GM15510 (cell line): ENCODE measurements around the gene SEPTIN6.
A peak's percentile ranks its signal among the peaks of the same experiment; 100 is the strongest.

Experiments used
- POLR2A ChIP-seq: IDR thresholded peaks from 3 replicates; pipeline ENCODE4 v1.6.1; 2011; ENCODE audit warnings: borderline replicate concordance; ENCODE audit not compliant: insufficient read length; ENCODE audit errors: extremely low read depth

Gene SEPTIN6

DNA sequence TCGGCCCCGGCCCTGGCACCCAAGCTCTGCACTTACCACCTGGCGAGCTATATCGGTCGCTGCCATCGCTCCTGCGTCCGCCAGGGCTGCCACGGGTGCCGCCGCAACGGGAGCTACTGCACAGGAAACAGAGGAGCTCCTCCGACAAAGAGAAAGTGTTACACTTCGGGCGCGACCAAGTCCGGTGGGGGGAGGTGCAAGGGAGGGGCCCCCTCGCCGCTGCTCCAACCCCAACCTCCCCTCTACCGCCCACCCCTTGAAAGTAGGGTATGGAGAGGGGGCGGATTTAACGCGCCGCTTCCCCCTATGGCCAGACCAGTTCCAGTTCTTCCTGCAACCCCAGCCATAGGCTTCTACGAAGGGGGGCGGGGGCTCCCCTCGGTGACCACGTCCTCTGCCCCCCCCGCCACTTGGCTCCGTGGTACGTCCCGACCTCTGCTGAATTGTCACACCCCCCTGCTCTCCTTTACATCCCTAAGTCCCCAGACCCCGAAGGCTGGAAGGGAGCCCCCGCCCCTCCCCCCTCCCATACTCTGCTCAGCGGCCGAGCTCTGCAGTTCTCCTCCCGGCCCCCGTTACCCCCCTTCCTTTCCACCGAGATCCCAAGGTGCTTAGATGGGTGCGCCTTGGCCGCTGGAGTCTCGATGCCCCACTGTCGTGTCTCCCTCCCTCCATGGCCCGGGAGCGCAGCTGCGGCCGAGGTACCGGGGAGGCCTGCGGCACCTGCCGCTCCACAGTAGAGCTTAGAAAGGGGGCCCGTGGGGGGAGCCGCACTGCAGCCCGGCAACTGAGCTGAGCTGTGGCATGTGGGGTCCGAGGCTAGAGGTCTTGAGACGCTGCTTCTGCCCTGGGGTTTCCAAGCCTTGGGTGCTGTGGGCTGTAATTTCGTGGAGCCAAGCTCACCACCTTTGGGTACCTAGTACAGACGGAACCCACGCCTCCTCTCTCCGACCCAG is at the start of gene SEPTIN6:
Gene SEPTIN6 (minus strand): TSS at position 129 of the 956 bp plus-strand sequence. CDS start 63 bp downstream, at position 66.
- peak; percentile 95 for TF ChIP-seq POLR2A

DNA sequence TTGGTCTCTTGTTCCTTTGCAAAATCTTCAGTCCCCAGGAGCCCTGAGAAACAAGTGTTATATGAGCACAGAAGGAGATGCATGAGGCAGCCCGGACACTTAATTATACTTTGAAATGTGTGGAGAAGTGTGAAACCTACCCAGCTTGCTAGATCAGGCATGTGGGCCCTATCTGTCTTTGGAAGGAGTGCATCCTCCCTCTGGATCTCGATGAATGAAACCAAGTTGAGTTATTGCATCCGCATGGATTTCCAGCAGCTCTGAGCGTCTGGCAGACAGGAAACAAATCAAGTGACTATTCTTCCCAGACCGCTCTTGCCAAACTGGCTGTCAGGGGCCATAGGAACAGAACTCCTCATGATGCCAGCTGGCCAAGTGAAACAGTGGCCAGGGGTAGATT is 45.8 kb upstream of the SEPTIN6 start:
- no peak for TF ChIP-seq POLR2A

DNA sequence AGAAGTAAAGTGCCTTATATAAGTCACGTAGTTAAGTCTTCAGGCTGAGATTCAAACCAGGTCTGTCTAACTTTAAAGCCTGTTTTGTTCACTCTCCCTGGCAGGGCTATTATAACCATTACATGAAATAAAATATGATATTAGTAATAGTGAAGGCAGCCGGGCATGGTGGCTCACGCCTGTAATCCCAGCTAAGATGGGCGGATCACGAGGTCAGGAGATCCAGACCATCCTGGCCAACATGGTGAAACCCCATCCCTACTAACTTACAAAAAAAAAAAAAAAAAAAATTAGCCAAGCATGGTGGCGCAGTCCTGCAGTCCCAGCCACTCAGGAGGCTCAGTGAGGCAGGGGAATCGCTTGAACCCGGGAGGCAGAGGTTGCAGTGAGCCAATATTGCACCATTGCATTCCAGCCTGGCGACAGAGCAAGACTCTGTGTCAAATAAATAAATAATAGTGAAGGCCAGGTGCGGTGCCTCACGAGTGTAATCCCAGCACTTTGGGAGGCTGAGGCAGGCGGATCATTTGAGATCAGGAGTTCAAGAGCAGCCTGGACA is 43.3 kb upstream of the SEPTIN6 start:
- no peak for TF ChIP-seq POLR2A

DNA sequence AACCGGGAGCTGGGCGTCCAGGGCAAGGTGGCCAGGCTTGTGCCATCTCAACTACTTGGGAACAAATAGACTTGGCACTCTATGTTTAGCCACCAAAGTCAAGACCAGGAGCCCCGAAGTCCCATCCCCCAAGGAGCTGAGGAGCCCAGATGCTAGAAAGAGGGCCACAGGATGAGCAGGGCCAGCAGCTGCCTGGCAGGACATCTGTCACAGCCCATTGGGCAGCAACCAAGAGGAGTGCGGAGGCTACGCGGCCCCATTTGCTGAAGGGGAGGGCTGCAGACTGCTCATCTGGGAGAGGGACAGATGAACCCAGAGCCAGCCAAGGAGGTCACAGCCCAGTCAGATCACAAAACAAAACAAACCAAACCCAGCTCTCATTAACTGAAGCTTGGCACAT is 42.5 kb upstream of the SEPTIN6 start:
- no peak for TF ChIP-seq POLR2A

DNA sequence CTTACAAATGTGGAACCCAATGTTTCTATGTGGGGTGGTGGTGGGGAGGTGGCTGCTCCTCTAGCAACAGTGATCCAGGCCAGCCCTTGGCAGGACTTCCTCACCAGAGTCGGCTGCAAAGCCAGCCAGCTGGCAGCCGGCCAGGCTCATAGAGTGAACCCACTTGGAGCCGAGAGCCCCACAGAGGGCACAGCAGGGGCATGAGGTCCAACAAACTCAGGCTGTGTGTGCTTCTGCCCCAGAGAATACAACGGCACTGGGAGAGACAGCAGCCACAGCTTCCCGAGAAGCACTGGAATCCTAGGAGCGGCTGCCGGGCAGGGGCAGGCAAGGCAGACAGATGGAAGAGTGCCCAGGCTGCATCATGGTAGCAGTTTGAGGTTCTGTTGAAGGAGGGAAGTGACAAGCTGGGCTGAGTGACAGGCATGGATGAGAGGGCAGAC is 42.0 kb upstream of the SEPTIN6 start:
- no peak for TF ChIP-seq POLR2A

DNA sequence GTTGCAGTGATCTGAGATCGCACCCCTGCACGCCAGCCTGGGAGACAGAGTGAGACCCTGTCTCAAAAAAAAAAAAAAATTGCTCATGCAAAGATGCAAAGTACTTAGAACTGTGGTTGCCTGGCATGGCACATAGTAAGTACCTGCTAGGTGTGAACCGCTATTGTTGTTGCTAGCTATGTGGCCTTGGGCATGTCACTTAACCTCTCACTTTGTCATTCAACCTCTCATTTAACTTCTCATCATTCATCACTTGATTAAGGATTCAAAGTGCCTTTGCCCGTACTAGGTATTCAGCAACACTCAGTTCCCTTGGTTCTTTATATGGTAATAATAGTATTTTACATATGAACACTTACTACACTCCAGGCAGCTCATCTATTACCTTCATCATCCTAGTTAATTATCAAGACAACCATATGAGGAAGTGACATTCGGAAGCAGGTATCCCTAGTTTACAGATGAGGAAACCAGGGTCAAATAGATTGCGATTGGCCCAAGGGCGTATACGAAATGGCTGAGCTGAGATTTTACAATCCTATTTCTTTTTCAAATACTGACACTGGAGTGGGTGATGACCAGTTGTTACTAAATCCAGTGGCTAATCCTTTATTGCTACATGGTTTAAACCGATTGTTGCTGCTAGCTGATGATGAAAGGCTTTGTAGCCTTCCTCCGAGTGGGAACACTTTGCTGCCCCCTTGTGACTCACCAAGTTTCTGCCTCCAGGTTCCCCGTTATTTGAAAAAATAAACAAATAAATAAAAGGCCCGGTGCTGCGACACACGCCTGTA is 36.6 kb upstream of the SEPTIN6 start:
- TF ChIP-seq POLR2A: no peak

DNA sequence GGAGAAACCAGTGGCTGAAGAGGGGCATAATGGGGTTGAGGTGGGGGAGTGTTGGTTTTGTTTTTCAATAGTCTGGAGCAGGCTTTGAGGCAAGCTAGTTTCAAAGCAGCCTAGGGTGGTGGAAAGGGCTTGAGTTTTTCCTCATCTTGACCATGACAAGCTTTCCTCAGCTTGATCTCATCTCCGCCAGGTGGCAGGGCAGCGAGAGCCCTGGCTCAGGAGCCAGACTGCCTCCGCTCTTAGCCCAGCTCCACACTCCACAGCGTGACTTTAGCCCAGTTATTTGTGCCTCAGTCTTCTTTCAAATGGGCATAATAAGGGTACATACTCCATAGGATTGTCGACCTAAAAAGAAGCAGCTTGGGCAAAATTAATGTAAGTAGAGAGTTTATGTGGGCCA is 35.5 kb upstream of the SEPTIN6 start:
- TF ChIP-seq POLR2A: no peak

DNA sequence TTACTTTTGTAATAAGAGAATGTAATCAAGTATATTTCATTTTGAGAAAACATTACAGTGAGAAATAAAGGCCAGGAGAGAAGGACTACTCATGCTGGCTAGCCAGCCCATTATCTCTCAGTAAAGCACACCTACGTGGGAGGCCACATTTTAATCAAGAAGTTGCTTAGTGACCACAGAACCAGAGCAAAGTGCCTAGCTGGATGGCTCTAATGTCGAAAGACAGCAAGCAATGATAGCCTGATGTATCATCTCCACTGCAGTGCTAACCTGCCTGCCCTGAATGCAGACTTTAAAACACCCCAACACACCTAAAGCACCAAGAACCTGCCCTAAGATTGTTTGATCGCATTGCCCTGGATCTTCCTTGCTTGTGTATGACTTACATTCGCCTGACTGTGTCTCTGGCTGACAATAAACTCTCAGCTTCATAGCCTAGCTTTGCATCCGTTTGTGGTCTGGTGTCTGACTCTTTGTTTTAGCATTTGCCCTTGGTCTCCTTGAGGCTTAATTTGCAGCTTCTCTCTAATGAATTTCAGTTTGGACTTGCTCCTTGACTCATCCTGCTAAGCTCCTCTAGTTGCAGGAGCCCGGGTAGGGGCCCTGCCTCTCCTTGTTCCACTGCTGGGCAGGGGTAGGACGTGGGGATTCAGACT is 34.1 kb upstream of the SEPTIN6 start:
- no peak for TF ChIP-seq POLR2A

DNA sequence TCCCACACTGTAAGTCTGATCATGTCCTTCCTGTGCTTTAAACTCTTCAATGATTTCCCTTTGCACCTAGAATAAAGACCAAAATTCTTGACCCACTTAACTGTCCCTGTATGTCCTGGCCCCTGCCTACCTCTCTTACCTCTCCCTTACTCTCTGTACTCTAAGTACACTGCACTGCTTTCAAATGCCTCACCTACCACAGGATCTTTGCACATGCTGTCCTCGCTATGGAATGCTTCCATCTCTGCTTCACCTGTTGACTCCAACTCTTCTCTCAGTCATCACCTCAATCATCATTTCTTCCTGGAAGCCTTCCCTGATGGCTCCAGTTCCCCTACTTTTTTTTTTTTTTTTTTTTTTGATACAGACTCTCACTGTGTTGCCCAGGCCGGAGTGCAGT is 29.0 kb upstream of the SEPTIN6 start:
- TF ChIP-seq POLR2A: no peak

DNA sequence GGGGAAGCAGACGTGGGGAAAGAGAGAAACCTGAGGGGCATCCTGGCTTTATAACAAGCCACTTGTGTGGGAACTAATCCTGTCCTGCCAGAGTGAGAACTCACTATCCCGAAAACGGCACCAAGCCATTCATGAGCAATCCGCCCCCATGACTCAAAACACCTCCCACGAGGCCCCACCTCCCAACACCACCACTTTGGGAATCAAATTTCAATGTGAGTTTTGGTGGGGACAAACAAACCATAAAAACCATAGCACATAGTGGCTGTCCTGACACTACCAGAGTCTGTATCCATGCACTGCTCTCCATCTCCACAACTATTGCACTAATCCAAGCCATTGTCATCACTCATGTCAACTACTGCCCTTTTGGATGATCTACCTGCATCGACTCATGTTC is 28.5 kb upstream of the SEPTIN6 start:
- no peak for TF ChIP-seq POLR2A

DNA sequence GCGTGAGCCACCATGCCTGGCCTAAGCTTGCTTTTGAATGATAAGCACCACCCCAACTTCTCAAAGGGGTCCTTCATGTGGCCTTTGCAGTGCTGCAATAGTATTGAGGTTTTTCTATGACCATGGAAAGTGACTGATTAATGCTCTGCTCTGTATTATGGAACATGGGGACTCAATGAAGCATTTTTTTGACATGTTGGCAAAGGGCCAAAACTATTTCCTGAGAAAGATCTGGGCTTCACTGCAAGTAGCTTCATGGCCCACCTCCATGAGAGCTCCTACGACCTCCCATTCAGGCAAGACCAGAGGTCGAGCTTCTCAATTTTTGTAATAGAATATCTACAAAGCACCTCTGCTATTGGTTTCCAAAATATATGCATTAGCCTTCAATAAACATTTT is 16.7 kb upstream of the SEPTIN6 start:
- no peak for TF ChIP-seq POLR2A

DNA sequence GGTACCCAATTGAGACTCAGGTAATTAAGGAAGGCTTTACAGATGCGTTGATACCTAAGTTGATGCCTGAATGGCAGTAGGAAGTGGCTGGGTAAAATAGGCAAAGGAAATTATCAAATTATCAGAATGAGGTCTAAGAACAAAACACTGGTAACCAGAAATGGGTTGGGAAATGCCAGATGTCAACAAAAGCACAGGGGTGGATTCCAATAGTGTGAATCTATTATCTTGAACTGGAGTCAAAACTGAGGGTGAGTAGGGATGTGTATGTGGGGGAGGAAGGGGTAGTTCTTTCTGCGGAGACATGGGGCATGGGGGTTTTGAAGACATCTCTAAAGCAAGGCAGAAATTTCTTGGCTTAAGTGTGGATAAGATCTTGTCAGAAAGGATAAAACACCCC is 16.0 kb upstream of the SEPTIN6 start:
- no peak for TF ChIP-seq POLR2A

DNA sequence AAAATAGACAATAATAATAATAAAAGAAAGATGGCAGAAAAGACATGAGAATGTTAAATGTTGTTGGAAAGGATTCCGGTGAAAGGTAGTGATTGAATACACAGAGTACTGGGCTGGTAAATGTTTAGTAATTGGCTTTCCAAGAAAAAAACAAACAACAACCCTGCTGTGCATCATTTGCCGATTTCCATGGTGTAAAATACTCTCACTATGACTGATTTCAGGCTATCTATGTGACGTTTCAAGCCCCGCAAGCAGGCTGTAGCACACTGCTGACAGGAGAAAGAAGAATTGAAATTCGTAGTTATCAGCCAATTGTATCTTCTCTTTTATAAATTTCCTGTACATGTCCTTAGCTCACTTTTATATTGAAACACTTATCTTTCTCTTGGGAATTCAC is 13.6 kb upstream of the SEPTIN6 start:
- no peak for TF ChIP-seq POLR2A

DNA sequence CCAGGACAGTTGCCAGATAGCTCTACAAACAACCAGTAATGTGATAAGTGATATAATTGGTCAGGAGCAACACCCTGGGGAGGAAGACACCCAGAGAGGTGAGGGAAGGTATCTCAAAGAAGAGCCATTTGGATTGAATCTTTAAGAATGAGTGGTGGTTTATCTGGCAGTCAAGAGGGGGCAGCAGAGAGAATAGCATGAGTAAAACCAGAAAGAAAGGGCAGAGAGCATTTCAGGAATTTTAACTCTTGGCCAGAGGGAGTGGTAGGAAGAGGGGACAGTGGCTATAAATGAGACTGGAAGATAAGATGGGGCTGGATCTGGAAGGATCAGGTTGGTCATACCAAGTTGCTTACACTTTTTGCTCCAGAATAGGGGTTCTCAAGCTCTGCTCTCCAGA is 5.9 kb upstream of the SEPTIN6 start:
- TF ChIP-seq POLR2A: no peak
